Endothelial cell (in vitro differentiated cells): ENCODE data around the gene FGD6. TPM values are rescaled to one million over a fixed set of nuclear protein-coding genes. Genes with fewer than 3 reads are reported as not detected.
"Not testable (repeated sequence)": the region's sequence is repeated elsewhere in the genome, so short reads cannot be mapped to it uniquely, and the experiment has no call there.

Experiments
- DNase-seq: peaks from one replicate; pipeline ENCODE4 v3.0.0; 2021; ENCODE audit warnings: low spot score
- H3K27ac Mint-ChIP-seq: one replicate; pipeline ENCODE4 v1.8.0; 2021; ENCODE audit warnings: mixed read lengths, inconsistent platforms; ENCODE audit not compliant: unreplicated experiment
- H3K27me3 Mint-ChIP-seq: one replicate; pipeline ENCODE4 v1.8.0; 2021; ENCODE audit warnings: mild to moderate bottlenecking, moderate library complexity, mixed read lengths, inconsistent platforms; ENCODE audit not compliant: unreplicated experiment
- H3K36me3 Mint-ChIP-seq: one replicate; pipeline ENCODE4 v1.8.0; 2021; ENCODE audit warnings: mild to moderate bottlenecking, low read depth, mixed read lengths, inconsistent platforms; ENCODE audit not compliant: unreplicated experiment
- H3K4me1 Mint-ChIP-seq: one replicate; pipeline ENCODE4 v1.8.0; 2021; ENCODE audit warnings: mild to moderate bottlenecking, mixed read lengths, inconsistent platforms; ENCODE audit not compliant: unreplicated experiment
- H3K4me3 Mint-ChIP-seq: one replicate; pipeline ENCODE4 v1.8.0; 2021; ENCODE audit warnings: mild to moderate bottlenecking, mixed read lengths, inconsistent platforms; ENCODE audit not compliant: unreplicated experiment
- H3K9me3 Mint-ChIP-seq: one replicate; pipeline ENCODE4 v1.8.0; 2021; ENCODE audit warnings: mixed read lengths, inconsistent platforms; ENCODE audit not compliant: unreplicated experiment
- total RNA-seq: library from RNA; stranded (reverse); fragmentation: NEBNext Ultra II Directional; extraction: Animal tissue kit (Norgen Biotek cat#: 25700); gene quantifications from one replicate; pipeline ENCODE4 v1.2.1, GENCODE V29; 2021; ENCODE audit not compliant: unreplicated experiment
- TF ChIP-seq, protein P1 (sequence below): fragments of 200-600 bp; sonication (generic); IDR thresholded peaks from one replicate; pipeline ENCODE4 v1.5.0; 2021; ENCODE audit warnings: antibody characterized with exemption; ENCODE audit not compliant: unreplicated experiment

FGD6 gene
- total RNA-seq, 1 donor from 2014 or later, result 35.4 TPM

GRCh38 chr12:95201056-95201670 is 16.1 kb downstream of the FGD6 start:
- Mint-ChIP-seq H3K4me1 (peaks cover 52% of the 10 kb centered on the region), H3K36me3 (peaks cover 13% of the 10 kb centered on the region), H3K4me3 (no peak overlapping the region), H3K27me3 (peaks cover 5% of the 10 kb centered on the region), H3K9me3 (no peaks in the 10 kb centered on the region), H3K27ac (peak overlapping the region; percentile 85)
- no peak for DNase-seq
- TF ChIP-seq, protein P1, sequence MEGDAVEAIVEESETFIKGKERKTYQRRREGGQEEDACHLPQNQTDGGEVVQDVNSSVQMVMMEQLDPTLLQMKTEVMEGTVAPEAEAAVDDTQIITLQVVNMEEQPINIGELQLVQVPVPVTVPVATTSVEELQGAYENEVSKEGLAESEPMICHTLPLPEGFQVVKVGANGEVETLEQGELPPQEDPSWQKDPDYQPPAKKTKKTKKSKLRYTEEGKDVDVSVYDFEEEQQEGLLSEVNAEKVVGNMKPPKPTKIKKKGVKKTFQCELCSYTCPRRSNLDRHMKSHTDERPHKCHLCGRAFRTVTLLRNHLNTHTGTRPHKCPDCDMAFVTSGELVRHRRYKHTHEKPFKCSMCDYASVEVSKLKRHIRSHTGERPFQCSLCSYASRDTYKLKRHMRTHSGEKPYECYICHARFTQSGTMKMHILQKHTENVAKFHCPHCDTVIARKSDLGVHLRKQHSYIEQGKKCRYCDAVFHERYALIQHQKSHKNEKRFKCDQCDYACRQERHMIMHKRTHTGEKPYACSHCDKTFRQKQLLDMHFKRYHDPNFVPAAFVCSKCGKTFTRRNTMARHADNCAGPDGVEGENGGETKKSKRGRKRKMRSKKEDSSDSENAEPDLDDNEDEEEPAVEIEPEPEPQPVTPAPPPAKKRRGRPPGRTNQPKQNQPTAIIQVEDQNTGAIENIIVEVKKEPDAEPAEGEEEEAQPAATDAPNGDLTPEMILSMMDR, result no peak

- H3K4me3 Mint-ChIP-seq, result no peak overlapping the region
- H3K27ac Mint-ChIP-seq, result peak overlapping the region; percentile 69
- TF ChIP-seq, protein P1, result no peak
- DNase-seq, result no peak
- peaks cover 10% of the 10 kb centered on the region for H3K36me3 Mint-ChIP-seq
- H3K27me3 Mint-ChIP-seq, result peaks cover 3% of the 10 kb centered on the region
- peaks cover 44% of the 10 kb centered on the region for H3K4me1 Mint-ChIP-seq
- no peaks in the 10 kb centered on the region for H3K9me3 Mint-ChIP-seq
Measured at GRCh38 chr12:95200128-95200894, 17.0 kb downstream of the FGD6 start.

DNA sequence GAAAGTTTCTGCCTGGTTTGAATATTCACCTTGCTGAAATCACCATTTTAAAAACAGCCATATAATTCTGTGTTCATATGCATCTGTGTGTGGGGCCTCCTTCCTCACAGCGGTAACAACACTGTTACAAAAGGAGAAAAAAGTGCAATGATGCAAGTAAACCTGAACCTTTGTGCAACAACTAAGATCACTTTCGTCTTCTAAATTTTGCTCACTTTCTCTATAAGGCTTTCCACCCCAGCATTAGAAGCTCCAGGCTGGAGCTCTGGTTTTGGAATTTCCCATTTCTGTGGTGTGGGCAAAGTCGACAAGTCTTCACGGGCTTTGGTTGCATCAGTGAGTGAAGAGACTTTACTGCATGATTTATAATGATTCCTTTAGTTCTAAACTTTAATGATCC is 18.4 kb downstream of the FGD6 start:
- H3K4me1 Mint-ChIP-seq, result peaks cover 32% of the 10 kb centered on the region
- no peak overlapping the region for H3K27ac Mint-ChIP-seq
- H3K36me3 Mint-ChIP-seq, result peaks cover 4% of the 10 kb centered on the region
- no peaks in the 10 kb centered on the region for H3K9me3 Mint-ChIP-seq
- peaks cover 3% of the 10 kb centered on the region for H3K27me3 Mint-ChIP-seq
- DNase-seq, result no peak
- no peak overlapping the region for H3K4me3 Mint-ChIP-seq
- TF ChIP-seq, protein P1, result no peak

GRCh38 chr12:95197636-95198035 is 19.6 kb downstream of the FGD6 start:
- H3K9me3 Mint-ChIP-seq, result no peaks in the 10 kb centered on the region
- peaks cover 24% of the 10 kb centered on the region for H3K4me1 Mint-ChIP-seq
- H3K4me3 Mint-ChIP-seq, result no peak overlapping the region
- H3K36me3 Mint-ChIP-seq, result peaks cover 7% of the 10 kb centered on the region
- DNase-seq, result no peak
- no peak overlapping the region for H3K27ac Mint-ChIP-seq
- H3K27me3 Mint-ChIP-seq, result peaks cover 3% of the 10 kb centered on the region
- TF ChIP-seq, protein P1, result no peak

- H3K27ac Mint-ChIP-seq, H3K9me3 Mint-ChIP-seq, H3K27me3 Mint-ChIP-seq, DNase-seq, H3K4me3 Mint-ChIP-seq, H3K36me3 Mint-ChIP-seq: not testable (repeated sequence)
- peaks cover 27% of the 10 kb centered on the region for H3K4me1 Mint-ChIP-seq
Measured at GRCh38 chr12:95196875-95197569, 20.2 kb downstream of the FGD6 start.
